ENCODE results near the gene HTT. TPM values are rescaled to one million over a fixed set of nuclear protein-coding genes. Genes with fewer than 3 reads are reported as not detected.

The HTT gene
- total RNA-seq, 1 experiment from 2014 or later = 85.4 TPM

- POLR2A ChIA-PET = interaction anchor here (0.6 kb wide), 1 partner anchor 116 kb away, joined by 3 read pairs; no protein-coding TSS in a partner anchor
- TF ChIP-seq AFF4 (CRISPR knock-in tag; IDR thresholded peaks at IDR 0.05; ENCODE audit: borderline replicate concordance) (no peak), MXD4 (CRISPR knock-in tag; IDR thresholded peaks at IDR 0.05; ENCODE audit: borderline replicate concordance) (no peak), IRF2 (CRISPR knock-in tag; IDR thresholded peaks at IDR 0.05; ENCODE audit: borderline replicate concordance, low read depth) (no peak), EMX1 (CRISPR knock-in tag; IDR thresholded peaks at IDR 0.05) (no peak), NFYB (CRISPR knock-in tag; conservative IDR thresholded peaks at IDR 0.05; ENCODE audit: low read depth) (no peak), OVOL2 (CRISPR knock-in tag; IDR thresholded peaks at IDR 0.05; ENCODE audit: borderline replicate concordance) (no peak), KAT7 (CRISPR knock-in tag; IDR thresholded peaks at IDR 0.05; ENCODE audit: borderline replicate concordance) (no peak), NR3C1 (CRISPR knock-in tag; conservative IDR thresholded peaks at IDR 0.05; ENCODE audit: low read depth) (no peak), ZNF263 (CRISPR knock-in tag; IDR thresholded peaks at IDR 0.05; ENCODE audit: low read depth) (no peak), GABPB1 (CRISPR knock-in tag; IDR thresholded peaks at IDR 0.05) (no peak), ZBTB21 (CRISPR knock-in tag; IDR thresholded peaks at IDR 0.05; ENCODE audit: borderline replicate concordance) (no peak), PRRX2 (CRISPR knock-in tag; IDR thresholded peaks at IDR 0.05) (no peak), ATF2 (CRISPR knock-in tag; IDR thresholded peaks at IDR 0.05; ENCODE audit: borderline replicate concordance, low read depth) (no peak), ZNF138 (CRISPR knock-in tag; conservative IDR thresholded peaks at IDR 0.05) (no peak), ZNF219 (CRISPR knock-in tag; IDR thresholded peaks at IDR 0.05; ENCODE audit: borderline replicate concordance) (no peak)
- TF ChIP-seq, protein P1, sequence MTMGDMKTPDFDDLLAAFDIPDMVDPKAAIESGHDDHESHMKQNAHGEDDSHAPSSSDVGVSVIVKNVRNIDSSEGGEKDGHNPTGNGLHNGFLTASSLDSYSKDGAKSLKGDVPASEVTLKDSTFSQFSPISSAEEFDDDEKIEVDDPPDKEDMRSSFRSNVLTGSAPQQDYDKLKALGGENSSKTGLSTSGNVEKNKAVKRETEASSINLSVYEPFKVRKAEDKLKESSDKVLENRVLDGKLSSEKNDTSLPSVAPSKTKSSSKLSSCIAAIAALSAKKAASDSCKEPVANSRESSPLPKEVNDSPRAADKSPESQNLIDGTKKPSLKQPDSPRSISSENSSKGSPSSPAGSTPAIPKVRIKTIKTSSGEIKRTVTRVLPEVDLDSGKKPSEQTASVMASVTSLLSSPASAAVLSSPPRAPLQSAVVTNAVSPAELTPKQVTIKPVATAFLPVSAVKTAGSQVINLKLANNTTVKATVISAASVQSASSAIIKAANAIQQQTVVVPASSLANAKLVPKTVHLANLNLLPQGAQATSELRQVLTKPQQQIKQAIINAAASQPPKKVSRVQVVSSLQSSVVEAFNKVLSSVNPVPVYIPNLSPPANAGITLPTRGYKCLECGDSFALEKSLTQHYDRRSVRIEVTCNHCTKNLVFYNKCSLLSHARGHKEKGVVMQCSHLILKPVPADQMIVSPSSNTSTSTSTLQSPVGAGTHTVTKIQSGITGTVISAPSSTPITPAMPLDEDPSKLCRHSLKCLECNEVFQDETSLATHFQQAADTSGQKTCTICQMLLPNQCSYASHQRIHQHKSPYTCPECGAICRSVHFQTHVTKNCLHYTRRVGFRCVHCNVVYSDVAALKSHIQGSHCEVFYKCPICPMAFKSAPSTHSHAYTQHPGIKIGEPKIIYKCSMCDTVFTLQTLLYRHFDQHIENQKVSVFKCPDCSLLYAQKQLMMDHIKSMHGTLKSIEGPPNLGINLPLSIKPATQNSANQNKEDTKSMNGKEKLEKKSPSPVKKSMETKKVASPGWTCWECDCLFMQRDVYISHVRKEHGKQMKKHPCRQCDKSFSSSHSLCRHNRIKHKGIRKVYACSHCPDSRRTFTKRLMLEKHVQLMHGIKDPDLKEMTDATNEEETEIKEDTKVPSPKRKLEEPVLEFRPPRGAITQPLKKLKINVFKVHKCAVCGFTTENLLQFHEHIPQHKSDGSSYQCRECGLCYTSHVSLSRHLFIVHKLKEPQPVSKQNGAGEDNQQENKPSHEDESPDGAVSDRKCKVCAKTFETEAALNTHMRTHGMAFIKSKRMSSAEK (CRISPR knock-in tag; IDR thresholded peaks at IDR 0.05; ENCODE audit: borderline replicate concordance) = no peak
- TF ChIP-seq, protein P2, sequence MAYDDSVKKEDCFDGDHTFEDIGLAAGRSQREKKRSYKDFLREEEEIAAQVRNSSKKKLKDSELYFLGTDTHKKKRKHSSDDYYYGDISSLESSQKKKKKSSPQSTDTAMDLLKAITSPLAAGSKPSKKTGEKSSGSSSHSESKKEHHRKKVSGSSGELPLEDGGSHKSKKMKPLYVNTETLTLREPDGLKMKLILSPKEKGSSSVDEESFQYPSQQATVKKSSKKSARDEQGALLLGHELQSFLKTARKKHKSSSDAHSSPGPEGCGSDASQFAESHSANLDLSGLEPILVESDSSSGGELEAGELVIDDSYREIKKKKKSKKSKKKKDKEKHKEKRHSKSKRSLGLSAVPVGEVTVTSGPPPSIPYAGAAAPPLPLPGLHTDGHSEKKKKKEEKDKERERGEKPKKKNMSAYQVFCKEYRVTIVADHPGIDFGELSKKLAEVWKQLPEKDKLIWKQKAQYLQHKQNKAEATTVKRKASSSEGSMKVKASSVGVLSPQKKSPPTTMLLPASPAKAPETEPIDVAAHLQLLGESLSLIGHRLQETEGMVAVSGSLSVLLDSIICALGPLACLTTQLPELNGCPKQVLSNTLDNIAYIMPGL (CRISPR knock-in tag; IDR thresholded peaks at IDR 0.05) = no peak
- TF ChIP-seq, protein P3, sequence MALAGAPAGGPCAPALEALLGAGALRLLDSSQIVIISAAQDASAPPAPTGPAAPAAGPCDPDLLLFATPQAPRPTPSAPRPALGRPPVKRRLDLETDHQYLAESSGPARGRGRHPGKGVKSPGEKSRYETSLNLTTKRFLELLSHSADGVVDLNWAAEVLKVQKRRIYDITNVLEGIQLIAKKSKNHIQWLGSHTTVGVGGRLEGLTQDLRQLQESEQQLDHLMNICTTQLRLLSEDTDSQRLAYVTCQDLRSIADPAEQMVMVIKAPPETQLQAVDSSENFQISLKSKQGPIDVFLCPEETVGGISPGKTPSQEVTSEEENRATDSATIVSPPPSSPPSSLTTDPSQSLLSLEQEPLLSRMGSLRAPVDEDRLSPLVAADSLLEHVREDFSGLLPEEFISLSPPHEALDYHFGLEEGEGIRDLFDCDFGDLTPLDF (CRISPR knock-in tag; IDR thresholded peaks at IDR 0.05) = no peak
- CTCF ChIA-PET = interaction anchor here (1.0 to 1.4 kb wide), 3 partner anchors 68 to 229 kb away, joined by 3 to 10 read pairs (median 4); no protein-coding TSS in a partner anchor
- Mint-ChIP-seq H3K27ac (no peak overlapping the region), H3K36me3 (no peaks in the 10 kb centered on the region), H3K4me3 (no peak overlapping the region), H3K4me1 (peaks cover 6% of the 10 kb centered on the region; the same call in 1 of the 2 replicates), H3K27me3 (ENCODE audit: low read depth) (no peaks in the 10 kb centered on the region), H3K9me3 (no peaks in the 10 kb centered on the region)
- DNase-seq (ENCODE audit: low spot score) = no peak
- ATAC-seq = peak; percentile 5
Observed at GRCh38 chr4:3250956-3251690, 176.6 kb downstream of the HTT start.

All from WTC11 (cell line).